PC-3 (cell line): Measurements from ENCODE around the gene CFAP221. TPM values are rescaled to one million over a fixed set of nuclear protein-coding genes. Genes with fewer than 3 reads are reported as not detected.

Experiments used
- ATAC-seq: fragments of 200-7000 bp; cut with Tn5 transposase; 2 replicates; pipeline ENCODE4 v1.9.1; 2020; ENCODE audit warnings: mild to moderate bottlenecking, moderate library complexity
- BruUV-seq: library from RNA; stranded (reverse); fragments of 400-500 nt; replicated peaks from 2 replicates; lab custom pipeline; 2021; lab: Mats Ljungman, UMichigan
- CTCF ChIA-PET: fragments of 300-600 bp; sonication (Branson Sonifier 250); formaldehyde crosslinking; loops from one replicate; lab custom pipeline; 2022; ENCODE audit warnings: antibody characterized with exemption; lab: Charles Lee
- POLR2A ChIA-PET: fragments of 300-600 bp; sonication (Branson Sonifier 250); formaldehyde crosslinking; loops from one replicate; lab custom pipeline; 2022; ENCODE audit warnings: antibody characterized with exemption; ENCODE audit not compliant: unreplicated experiment; lab: Charles Lee
- DNase-seq: peaks from one replicate; pipeline ENCODE4 v3.0.0-alpha.2; 2015
- H2AFZ ChIP-seq: fragments of 300-600 bp; sonication (generic); 2 replicates; pipeline ENCODE4 v1.6.0; 2016; ENCODE audit warnings: antibody characterized with exemption, low read length
- H3F3A ChIP-seq: fragments of 300-600 bp; sonication (generic); one replicate; pipeline ENCODE4 v1.6.0; 2017; ENCODE audit warnings: antibody characterized with exemption, low read length, control low read depth, mild to moderate bottlenecking; ENCODE audit not compliant: unreplicated experiment
- H3K27ac ChIP-seq: fragments of 300-600 bp; sonication (generic); 2 replicates; pipeline ENCODE4 v1.5.1; 2016; ENCODE audit warnings: mild to moderate bottlenecking, low read length
- H3K27me3 ChIP-seq: fragments of 300-600 bp; sonication (generic); 2 replicates; pipeline ENCODE4 v1.6.1; 2016; ENCODE audit warnings: low read length, mixed read lengths
- H3K36me3 ChIP-seq: fragments of 300-600 bp; sonication (generic); 2 replicates; pipeline ENCODE4 v1.6.1; 2016; ENCODE audit warnings: low read depth, mixed run types, low read length, mixed read lengths
- H3K4me1 ChIP-seq: fragments of 300-600 bp; sonication (generic); 2 replicates; pipeline ENCODE4 v1.5.1; 2016; ENCODE audit warnings: low read length; ENCODE audit not compliant: insufficient read depth
- H3K4me2 ChIP-seq: fragments of 300-600 bp; sonication (generic); 2 replicates; pipeline ENCODE4 v1.6.0; 2016; ENCODE audit warnings: low read length
- H3K4me3 ChIP-seq: fragments of 300-600 bp; sonication (generic); 2 replicates; pipeline ENCODE4 v1.5.1; 2016; ENCODE audit warnings: mild to moderate bottlenecking, low read length, mixed read lengths
- H3K79me2 ChIP-seq: fragments of 300-600 bp; sonication (generic); 2 replicates; pipeline ENCODE4 v1.6.1; 2017; ENCODE audit warnings: low read length, mixed read lengths
- H3K9ac ChIP-seq: fragments of 300-600 bp; sonication (generic); 2 replicates; pipeline ENCODE4 v1.6.0; 2016; ENCODE audit warnings: mild to moderate bottlenecking, low read length
- H3K9me2 ChIP-seq: fragments of 300-600 bp; sonication (generic); replicated peaks from 2 replicates; pipeline ENCODE4 v1.6.1; 2016; ENCODE audit warnings: mixed run types, low read length, mixed read lengths
- H3K9me3 ChIP-seq: fragments of 300-600 bp; sonication (generic); 2 replicates; pipeline ENCODE4 v1.6.1; 2016; ENCODE audit warnings: low read length, mixed read lengths
- H4K20me1 ChIP-seq: fragments of 300-600 bp; sonication (generic); 2 replicates; pipeline ENCODE4 v1.6.1; 2016; ENCODE audit warnings: low read length, mixed read lengths
- EZH2 ChIP-seq: fragments of 300-600 bp; sonication (generic); IDR thresholded peaks from one replicate; pipeline ENCODE4 v1.6.1; 2017; ENCODE audit warnings: antibody characterized with exemption, mild to moderate bottlenecking, low read length; ENCODE audit not compliant: unreplicated experiment
- EZH2phosphoT487 ChIP-seq: fragments of 300-600 bp; sonication (generic); IDR thresholded peaks from 2 replicates; pipeline ENCODE4 v1.6.1; 2018; ENCODE audit warnings: mild to moderate bottlenecking, antibody characterized with exemption, low read length, borderline replicate concordance
- intact Hi-C: fragments of 100-400 bp; cut with micrococcal nuclease; formaldehyde crosslinking; loops from 2 replicates; pipeline ENCODE4 v1.9.0; 2023
- total RNA-seq: library from RNA; depleted of rRNA; stranded (reverse); fragments of >200 nt; gene quantifications from 2 replicates; pipeline ENCODE4 v1.2.3, GENCODE V29; 2014
- TF ChIP-seq, protein P1 (sequence below): fragments of 300-600 bp; sonication (generic); conservative IDR thresholded peaks from 2 replicates; pipeline ENCODE4 v1.5.1; 2017; ENCODE audit warnings: antibody characterized with exemption, low read depth, mild to moderate bottlenecking, low read length

Gene CFAP221
- total RNA-seq, 1 experiment from 2014 or later, result not detected

DNA sequence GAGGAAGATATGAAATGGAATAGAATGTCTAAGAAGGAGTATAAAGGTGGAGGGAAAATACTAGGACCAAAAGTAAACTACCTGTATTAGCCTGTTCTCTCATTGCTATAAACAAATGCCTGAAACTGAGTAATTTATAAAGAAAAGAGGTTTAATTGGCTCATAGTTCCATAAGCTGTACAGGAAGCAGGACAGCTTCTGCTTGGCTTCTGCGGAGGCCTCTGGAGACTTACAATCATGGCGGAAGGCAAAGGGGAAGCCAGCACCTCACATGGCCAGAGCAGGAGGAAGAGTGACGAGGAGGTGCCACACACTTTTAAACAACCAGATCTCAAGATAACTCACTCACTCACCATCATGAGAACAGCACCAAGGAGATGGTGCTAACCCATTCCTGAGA lies 101.9 kb downstream of the CFAP221 start:
- TF ChIP-seq, protein P1, sequence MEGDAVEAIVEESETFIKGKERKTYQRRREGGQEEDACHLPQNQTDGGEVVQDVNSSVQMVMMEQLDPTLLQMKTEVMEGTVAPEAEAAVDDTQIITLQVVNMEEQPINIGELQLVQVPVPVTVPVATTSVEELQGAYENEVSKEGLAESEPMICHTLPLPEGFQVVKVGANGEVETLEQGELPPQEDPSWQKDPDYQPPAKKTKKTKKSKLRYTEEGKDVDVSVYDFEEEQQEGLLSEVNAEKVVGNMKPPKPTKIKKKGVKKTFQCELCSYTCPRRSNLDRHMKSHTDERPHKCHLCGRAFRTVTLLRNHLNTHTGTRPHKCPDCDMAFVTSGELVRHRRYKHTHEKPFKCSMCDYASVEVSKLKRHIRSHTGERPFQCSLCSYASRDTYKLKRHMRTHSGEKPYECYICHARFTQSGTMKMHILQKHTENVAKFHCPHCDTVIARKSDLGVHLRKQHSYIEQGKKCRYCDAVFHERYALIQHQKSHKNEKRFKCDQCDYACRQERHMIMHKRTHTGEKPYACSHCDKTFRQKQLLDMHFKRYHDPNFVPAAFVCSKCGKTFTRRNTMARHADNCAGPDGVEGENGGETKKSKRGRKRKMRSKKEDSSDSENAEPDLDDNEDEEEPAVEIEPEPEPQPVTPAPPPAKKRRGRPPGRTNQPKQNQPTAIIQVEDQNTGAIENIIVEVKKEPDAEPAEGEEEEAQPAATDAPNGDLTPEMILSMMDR, result no peak
- TF ChIP-seq EZH2 (no peak), EZH2phosphoT487 (no peak)
- Histone ChIP-seq H4K20me1 (no peaks in the 10 kb centered on the region), H3K9me2 (no peaks in the 10 kb centered on the region), H3K36me3 (no peaks in the 10 kb centered on the region), H3K4me3 (no peak overlapping the region), H3K9me3 (no peaks in the 10 kb centered on the region), H3K4me2 (no peak overlapping the region), H2AFZ (no peak overlapping the region), H3K4me1 (peaks cover 17% of the 10 kb centered on the region), H3K27ac (no peak overlapping the region), H3K9ac (no peak overlapping the region), H3K27me3 (no peaks in the 10 kb centered on the region), H3K79me2 (no peaks in the 10 kb centered on the region), H3F3A (no peaks in the 10 kb centered on the region)
- DNase-seq (no peak), ATAC-seq (no peak)
- no TSS peak for BruUV-seq
- POLR2A ChIA-PET, result no interaction called here
- intact Hi-C loops, result loop anchor here (10.0 kb wide), 1 partner anchor 529 kb away; no protein-coding TSS in a partner anchor
- CTCF ChIA-PET, result no interaction called here

DNA sequence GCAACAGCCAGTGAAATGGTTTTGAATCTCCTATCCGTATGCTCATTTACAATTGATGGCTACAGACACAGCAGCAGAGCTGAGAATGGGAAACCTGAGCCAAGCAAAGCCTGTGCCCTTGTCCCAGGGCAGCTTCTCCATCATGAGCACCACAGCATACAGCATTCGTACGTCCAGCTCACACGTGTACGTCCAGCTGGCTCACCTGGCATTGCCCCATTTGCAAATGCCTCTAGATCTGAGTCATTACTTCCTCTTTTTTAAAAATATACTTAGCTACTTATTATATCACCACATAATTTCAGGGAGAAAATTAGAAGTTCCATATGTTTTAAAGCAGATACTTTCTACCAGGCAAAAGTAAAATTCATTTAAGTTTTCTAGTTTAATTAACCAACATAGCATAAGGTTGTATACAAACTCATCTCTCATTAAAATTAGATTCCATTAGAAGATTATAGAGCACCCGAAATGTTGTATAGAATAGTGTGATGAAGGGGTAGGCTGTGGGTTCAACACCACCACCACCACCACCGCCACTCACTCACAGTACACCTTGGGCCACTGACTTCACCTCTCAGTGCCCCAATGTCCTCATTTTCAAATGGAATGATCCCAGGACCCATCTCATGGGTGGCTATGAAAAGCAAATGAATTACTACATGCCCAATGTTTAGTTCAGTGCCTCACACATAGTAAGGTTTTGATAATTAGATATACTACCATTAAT lies 103.4 kb downstream of the CFAP221 start:
- Histone ChIP-seq H3K27me3 (no peaks in the 10 kb centered on the region), H3K9me3 (no peaks in the 10 kb centered on the region), H3K4me3 (no peak overlapping the region), H3K79me2 (no peaks in the 10 kb centered on the region), H3K4me1 (peaks cover 17% of the 10 kb centered on the region), H3K9ac (no peak overlapping the region), H3F3A (no peaks in the 10 kb centered on the region), H3K27ac (no peak overlapping the region), H3K36me3 (no peaks in the 10 kb centered on the region), H2AFZ (no peak overlapping the region), H3K4me2 (0 out of 2 replicates have a peak overlapping the region, but pooled peaks have one; percentile 14), H3K9me2 (no peaks in the 10 kb centered on the region), H4K20me1 (no peaks in the 10 kb centered on the region)
- POLR2A ChIA-PET, result no interaction called here
- intact Hi-C loops, result loop anchor here (10.0 kb wide), 1 partner anchor 527 kb away; no protein-coding TSS in a partner anchor
- TF ChIP-seq EZH2phosphoT487 (no peak), EZH2 (no peak)
- TF ChIP-seq, protein P1, result no peak
- DNase-seq (peak; percentile 74), ATAC-seq (peak; percentile 70)
- CTCF ChIA-PET, result no interaction called here
- BruUV-seq, result no TSS peak
